ENCODE data around the gene HIBADH. TPM values are rescaled to one million over a fixed set of nuclear protein-coding genes. Genes with fewer than 3 reads are reported as not detected.

Gene HIBADH
- total RNA-seq, 2 donors from 2014 or later, result 28.2 to 44.4 TPM

DNA sequence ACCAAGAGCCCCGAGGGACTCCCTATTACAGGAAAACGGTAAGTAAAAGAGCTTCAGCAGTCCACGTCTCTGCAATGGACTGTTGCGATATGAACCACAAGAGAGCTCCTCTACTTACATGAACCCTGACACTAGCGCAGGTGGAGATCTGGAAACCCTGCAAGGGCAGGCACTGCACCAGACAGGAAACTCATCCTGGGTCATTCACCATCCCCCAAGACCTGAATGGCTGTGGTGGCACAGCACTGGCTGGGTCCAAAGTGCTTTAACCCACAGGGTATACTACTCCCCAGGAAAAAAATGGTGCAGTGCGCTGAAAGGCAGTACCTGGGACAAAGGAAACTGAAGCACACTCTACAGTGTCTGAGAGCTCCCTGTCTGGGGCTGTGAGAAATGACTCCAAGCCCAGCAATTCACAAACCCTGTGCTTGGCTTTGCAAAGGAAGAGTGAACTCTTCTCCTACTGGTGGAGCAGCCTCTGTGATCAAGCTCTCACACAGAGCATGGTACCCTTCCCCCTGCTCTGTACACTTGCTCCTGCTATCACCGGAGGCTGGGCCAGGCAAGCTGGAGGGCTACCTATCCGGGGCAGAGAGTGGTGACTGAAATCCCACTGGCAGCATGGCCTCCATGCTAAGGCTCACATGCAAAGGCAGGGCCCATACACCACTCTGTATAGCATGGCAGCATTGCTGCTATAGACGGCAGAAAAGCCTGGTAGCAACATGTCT, 44.9 kb downstream of the HIBADH start:
- Histone ChIP-seq H3K27ac (no peak overlapping the region), H3K27me3 (no peaks in the 10 kb centered on the region), H3K4me3 (no peak overlapping the region), H3K9ac (ENCODE audit: low read depth in 2 of 2, low read length in 2 of 2) (no peak overlapping the region), H3K4me1 (no peaks in the 10 kb centered on the region), H3K36me3 (no peaks in the 10 kb centered on the region), H3K9me3 (no peaks in the 10 kb centered on the region)
- DNase-seq, result no peak
- intact Hi-C loops (cut with DNase I), result no loop called here
- TF ChIP-seq, protein P1, sequence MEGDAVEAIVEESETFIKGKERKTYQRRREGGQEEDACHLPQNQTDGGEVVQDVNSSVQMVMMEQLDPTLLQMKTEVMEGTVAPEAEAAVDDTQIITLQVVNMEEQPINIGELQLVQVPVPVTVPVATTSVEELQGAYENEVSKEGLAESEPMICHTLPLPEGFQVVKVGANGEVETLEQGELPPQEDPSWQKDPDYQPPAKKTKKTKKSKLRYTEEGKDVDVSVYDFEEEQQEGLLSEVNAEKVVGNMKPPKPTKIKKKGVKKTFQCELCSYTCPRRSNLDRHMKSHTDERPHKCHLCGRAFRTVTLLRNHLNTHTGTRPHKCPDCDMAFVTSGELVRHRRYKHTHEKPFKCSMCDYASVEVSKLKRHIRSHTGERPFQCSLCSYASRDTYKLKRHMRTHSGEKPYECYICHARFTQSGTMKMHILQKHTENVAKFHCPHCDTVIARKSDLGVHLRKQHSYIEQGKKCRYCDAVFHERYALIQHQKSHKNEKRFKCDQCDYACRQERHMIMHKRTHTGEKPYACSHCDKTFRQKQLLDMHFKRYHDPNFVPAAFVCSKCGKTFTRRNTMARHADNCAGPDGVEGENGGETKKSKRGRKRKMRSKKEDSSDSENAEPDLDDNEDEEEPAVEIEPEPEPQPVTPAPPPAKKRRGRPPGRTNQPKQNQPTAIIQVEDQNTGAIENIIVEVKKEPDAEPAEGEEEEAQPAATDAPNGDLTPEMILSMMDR (IDR thresholded peaks at IDR 0.05), result no peak

DNA sequence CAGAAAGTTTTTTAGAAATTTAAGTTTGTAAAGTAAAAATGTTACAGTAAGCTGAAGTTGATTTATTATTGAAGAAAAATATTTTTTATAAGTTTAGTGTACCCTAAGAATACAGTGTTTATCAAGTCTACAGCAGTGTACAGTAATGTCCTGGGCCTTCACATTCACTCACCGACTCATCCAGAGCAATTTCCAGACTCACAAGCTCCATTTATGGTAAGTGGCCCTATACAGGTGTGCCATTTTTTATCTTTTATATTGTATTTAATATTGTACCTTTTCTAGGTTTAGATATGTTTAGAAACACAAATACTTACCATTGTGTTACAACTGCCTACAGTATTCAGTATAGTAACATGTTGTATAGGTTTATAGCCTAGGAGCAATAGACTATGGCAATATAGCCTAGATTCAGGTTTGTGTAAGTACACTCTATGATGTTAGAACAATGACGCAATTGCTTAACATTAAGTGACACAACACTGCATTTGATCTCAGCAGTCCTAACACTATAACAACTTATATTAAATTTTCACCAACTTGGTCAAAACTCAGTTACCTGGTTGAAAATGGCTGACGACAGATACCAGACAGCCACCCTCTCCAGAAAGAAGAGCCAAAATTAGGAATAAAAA, 45.7 kb downstream of the HIBADH start:
- TF ChIP-seq, protein P1 (IDR thresholded peaks at IDR 0.05), result no peak
- DNase-seq, result no peak
- no peaks in the 10 kb centered on the region for H3K9me3 ChIP-seq
- no peak overlapping the region for H3K4me3 ChIP-seq
- H3K36me3 ChIP-seq, result no peaks in the 10 kb centered on the region
- intact Hi-C loops (cut with DNase I), result no loop called here
- no peak overlapping the region for H3K27ac ChIP-seq
- no peaks in the 10 kb centered on the region for H3K27me3 ChIP-seq
- no peak overlapping the region for H3K9ac ChIP-seq (ENCODE audit: low read depth in 2 of 2, low read length in 2 of 2)
- H3K4me1 ChIP-seq, result no peaks in the 10 kb centered on the region

- H3K4me3 ChIP-seq, result no peak overlapping the region
- H3K27ac ChIP-seq, result no peak overlapping the region
- TF ChIP-seq, protein P1 (IDR thresholded peaks at IDR 0.05), result no peak
- H3K9ac ChIP-seq (ENCODE audit: low read depth in 2 of 2, low read length in 2 of 2), result no peak overlapping the region
- intact Hi-C loops (cut with DNase I), result no loop called here
- DNase-seq, result no peak
- no peaks in the 10 kb centered on the region for H3K27me3 ChIP-seq
- H3K36me3 ChIP-seq, result no peaks in the 10 kb centered on the region
- H3K9me3 ChIP-seq, result no peaks in the 10 kb centered on the region
- no peaks in the 10 kb centered on the region for H3K4me1 ChIP-seq
These were observed 46.5 kb downstream of the HIBADH start for GRCh38 chr7:27616186-27616491.

GRCh38 chr7:27615420-27616185, 47.1 kb downstream of the HIBADH start:
- Histone ChIP-seq H3K4me1 (no peaks in the 10 kb centered on the region), H3K36me3 (no peaks in the 10 kb centered on the region), H3K27ac (no peak overlapping the region), H3K9ac (ENCODE audit: low read depth in 2 of 2, low read length in 2 of 2) (no peak overlapping the region), H3K9me3 (no peaks in the 10 kb centered on the region), H3K4me3 (no peak overlapping the region), H3K27me3 (no peaks in the 10 kb centered on the region)
- intact Hi-C loops (cut with DNase I), result no loop called here
- no peak for DNase-seq
- TF ChIP-seq, protein P1 (IDR thresholded peaks at IDR 0.05), result no peak

DNA sequence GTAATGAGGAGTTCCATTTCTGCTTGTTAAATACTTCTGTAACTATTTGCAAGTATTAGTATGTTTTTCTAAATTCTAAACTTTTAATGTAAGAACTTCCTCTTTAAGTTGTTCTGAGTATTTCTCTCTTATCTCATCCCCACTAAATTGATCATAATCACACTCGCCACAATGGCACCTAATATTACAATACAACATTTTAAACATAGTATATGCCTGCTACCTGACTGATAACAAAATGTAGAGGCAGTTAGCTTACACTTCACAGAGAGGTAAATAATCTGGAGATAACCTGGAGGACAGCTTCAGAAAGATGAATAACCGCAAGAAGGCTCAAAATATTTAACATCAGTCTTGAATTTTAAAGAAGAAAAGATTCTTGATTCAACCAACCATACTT, 48.6 kb downstream of the HIBADH start:
- H3K27me3 ChIP-seq, result no peaks in the 10 kb centered on the region
- no peaks in the 10 kb centered on the region for H3K4me1 ChIP-seq

More for the DNA sequence above, 48.6 kb downstream of the HIBADH start:
- no peak overlapping the region for H3K27ac ChIP-seq
- TF ChIP-seq, protein P1 (IDR thresholded peaks at IDR 0.05), result no peak
- no peak for DNase-seq
- no peak overlapping the region for H3K9ac ChIP-seq (ENCODE audit: low read depth in 2 of 2, low read length in 2 of 2)
- no peaks in the 10 kb centered on the region for H3K36me3 ChIP-seq
- intact Hi-C loops (cut with DNase I), result no loop called here
- H3K9me3 ChIP-seq, result no peaks in the 10 kb centered on the region
- H3K4me3 ChIP-seq, result no peak overlapping the region
